DMS 273 (cell line): Measurements from ENCODE around the gene SMS.

Source experiments
- DNase-seq: peaks from one replicate; lab custom pipeline; 2025; ENCODE audit not compliant: unreplicated experiment; lab: John Stamatoyannopoulos, UW

SMS gene

GRCh38 chrX:22035236-22035635 is 94.7 kb downstream of the SMS start:
- no peak for DNase-seq

- DNase-seq, result no peak
Observed at GRCh38 chrX:22037225-22037624, 96.7 kb downstream of the SMS start.

DNA sequence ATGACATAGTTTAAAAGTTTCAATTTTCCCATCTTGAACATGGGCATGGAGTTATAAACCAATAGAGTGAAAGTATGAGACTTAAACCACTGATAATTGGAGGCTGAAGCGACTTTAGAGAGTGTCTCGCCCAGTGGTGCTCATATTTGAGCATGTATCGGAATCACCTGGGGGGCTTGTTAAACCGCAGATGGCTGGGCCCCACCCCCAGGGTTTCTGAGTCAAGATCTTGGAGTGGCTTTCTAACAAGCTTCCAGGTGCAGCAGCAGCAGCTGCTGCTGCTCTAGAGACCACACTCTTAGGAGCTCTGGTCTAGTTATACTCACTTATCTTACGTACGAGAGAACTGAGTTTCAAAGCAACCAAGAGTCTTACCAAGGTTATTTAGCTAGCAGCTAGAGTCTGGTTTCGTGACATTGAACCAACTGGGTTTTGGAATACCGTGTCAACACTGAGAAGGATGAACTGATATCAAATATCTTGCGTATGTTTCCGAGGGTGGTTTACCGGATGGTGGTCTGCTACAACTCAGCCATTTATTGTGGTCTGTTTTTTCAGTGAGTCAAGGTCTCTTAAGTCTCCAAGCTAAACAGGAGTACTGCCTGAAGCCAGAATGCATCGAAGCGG is 97.5 kb downstream of the SMS start:
- DNase-seq, result no peak

DNA sequence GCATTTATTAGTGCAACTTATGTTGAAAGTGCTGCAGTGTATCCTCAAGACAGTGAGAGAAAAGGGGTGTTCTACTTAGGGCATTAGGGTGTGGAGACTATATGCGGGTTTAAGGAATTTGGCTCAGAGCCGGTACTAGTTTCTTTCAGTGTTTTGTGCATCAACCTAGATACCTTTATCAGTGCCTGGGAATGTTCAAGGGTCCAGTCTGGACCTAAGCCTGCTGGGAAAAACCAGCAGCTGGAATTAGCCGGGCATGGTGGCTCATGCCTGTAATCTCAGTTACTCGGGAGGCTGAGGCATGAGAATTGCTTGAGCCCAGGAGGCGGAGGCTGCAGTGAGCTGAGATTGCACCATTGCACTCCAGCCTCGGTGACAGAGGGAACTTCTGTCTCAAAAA is 99.0 kb downstream of the SMS start:
- no peak for DNase-seq

- no peak for DNase-seq
Observed at GRCh38 chrX:22040184-22040583, 99.7 kb downstream of the SMS start.

DNA sequence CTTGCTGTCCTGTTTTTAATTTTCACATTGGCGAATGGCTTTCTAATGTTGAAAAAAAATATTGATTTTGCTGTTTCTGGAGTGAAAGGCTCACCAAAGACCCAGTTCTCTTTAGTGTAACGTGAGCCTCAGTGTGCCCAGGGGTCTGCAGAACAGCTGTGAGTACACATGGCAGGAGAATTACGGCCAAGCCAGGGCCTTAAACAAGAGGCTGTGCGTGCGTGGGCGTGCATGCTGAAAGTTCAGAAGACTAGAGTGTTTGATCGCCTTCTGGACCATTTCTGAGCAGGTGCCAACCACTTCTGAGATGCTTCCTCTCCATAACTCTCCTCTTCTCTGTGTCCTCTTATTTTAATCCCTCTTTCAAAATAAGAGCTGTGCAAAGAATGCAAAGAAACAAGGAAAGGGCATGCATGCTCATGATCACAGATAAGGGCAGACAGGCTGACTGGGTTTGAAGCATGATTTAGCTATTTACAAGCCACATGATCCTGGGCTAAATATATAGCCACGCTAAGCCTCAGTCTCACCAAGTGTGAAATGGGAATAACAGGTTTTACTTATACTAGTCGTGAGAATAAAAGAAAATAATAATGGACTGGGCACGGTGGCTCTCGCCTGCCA is 101.5 kb downstream of the SMS start:
- peak; percentile 81 for DNase-seq

DNA sequence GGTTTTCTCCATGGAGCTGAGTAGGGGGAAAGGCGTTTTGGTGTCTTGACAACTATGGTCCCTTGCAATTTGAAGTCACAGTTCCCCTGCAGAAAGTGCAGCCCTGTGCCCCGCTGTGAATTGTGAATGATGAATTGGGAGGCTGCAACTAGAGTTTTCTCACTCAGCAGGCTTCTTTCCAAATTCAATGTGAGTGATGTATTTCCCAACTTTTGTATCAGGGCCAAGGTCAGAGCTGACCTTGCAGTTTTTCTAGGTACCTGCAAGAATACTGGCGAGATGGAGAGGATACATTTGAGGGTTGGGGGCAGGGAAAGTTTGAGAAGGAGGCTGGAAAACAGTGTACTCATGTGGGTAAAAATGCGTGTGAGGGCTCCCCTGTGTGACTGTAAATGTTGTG is 103.4 kb downstream of the SMS start:
- no peak for DNase-seq
